HepG2 (cell line): ENCODE results near the gene UNC5CL. TPM values are rescaled to one million over a fixed set of nuclear protein-coding genes. Genes with fewer than 3 reads are reported as not detected.

Experiments used
- ARID2 ChIP-seq: sonication (generic); formaldehyde crosslinking; IDR thresholded peaks from 2 replicates; pipeline ENCODE4 v1.8.1; 2022; ENCODE audit warnings: mild to moderate bottlenecking, missing genetic modification reagents, borderline replicate concordance
- CTCF ChIP-seq: sonication (generic); formaldehyde crosslinking; IDR thresholded peaks from 2 replicates; pipeline ENCODE4 v1.5.0; 2020; ENCODE audit warnings: mild to moderate bottlenecking, missing genetic modification reagents, moderate library complexity
- HDAC1 ChIP-seq: sonication (generic); formaldehyde crosslinking; IDR thresholded peaks from 2 replicates; pipeline ENCODE4 v1.5.1; 2020; ENCODE audit warnings: mild to moderate bottlenecking, missing genetic modification reagents
- HMGXB4 ChIP-seq, 2 experiments: sonication (generic) in 1 of 2; formaldehyde crosslinking in 1 of 2; IDR thresholded peaks; 2 replicates each; pipeline versions ENCODE4 v1.4.0 to v1.6.1; 2018 to 2020; ENCODE audit warnings: missing genetic modification reagents in 2 of 2, borderline replicate concordance in 1 of 2, low read depth in 1 of 2, mild to moderate bottlenecking in 1 of 2, missing biosample characterization in 1 of 2
- KDM2A ChIP-seq: sonication (generic); formaldehyde crosslinking; IDR thresholded peaks from 2 replicates; pipeline ENCODE4 v1.4.0; 2020; ENCODE audit warnings: low read depth, missing genetic modification reagents, borderline replicate concordance
- MAZ ChIP-seq, 2 experiments: sonication (generic) in 1 of 2; formaldehyde crosslinking in 1 of 2; IDR thresholded peaks; 2 replicates each; pipeline versions ENCODE4 v1.5.0 to v1.6.1; 2012 to 2020; ENCODE audit warnings: low read depth in 2 of 2, mild to moderate bottlenecking in 2 of 2, borderline replicate concordance in 1 of 2, improper control_type of control experiment in 1 of 2, low read length in 1 of 2, missing genetic modification reagents in 1 of 2, moderate library complexity in 1 of 2
- MBD4 ChIP-seq: IDR thresholded peaks from 2 replicates; pipeline ENCODE4 v1.6.1; 2012; ENCODE audit warnings: low read length, inconsistent platforms, borderline replicate concordance
- PLSCR1 ChIP-seq: sonication (generic); formaldehyde crosslinking; IDR thresholded peaks from 2 replicates; pipeline ENCODE4 v1.5.0; 2020; ENCODE audit warnings: missing genetic modification reagents, mild to moderate bottlenecking, borderline replicate concordance
- RELA ChIP-seq: sonication (generic); formaldehyde crosslinking; IDR thresholded peaks from 2 replicates; pipeline ENCODE4 v1.4.0; 2020; ENCODE audit warnings: missing genetic modification reagents
- SCMH1 ChIP-seq: sonication (generic); formaldehyde crosslinking; IDR thresholded peaks from 2 replicates; pipeline ENCODE4 v1.9.0; 2021; ENCODE audit warnings: missing genetic modification reagents, mild to moderate bottlenecking, borderline replicate concordance
- TEAD3 ChIP-seq: optimal IDR thresholded peaks from 2 replicates; pipeline ENCODE3; 2016; ENCODE audit warnings: borderline replicate concordance
- ZBED4 ChIP-seq: sonication (generic); formaldehyde crosslinking; IDR thresholded peaks from 2 replicates; pipeline ENCODE4 v1.4.0; 2020; ENCODE audit warnings: missing genetic modification reagents, borderline replicate concordance
- ZBTB34 ChIP-seq: sonication (generic); formaldehyde crosslinking; IDR thresholded peaks from 2 replicates; pipeline ENCODE4 v1.8.0; 2022; ENCODE audit warnings: mild to moderate bottlenecking, missing genetic modification reagents
- ZNF143 ChIP-seq: sonication (generic); formaldehyde crosslinking; IDR thresholded peaks from 2 replicates; pipeline ENCODE4 v1.4.0; 2020; ENCODE audit warnings: missing genetic modification reagents
- ZNF343 ChIP-seq: sonication (generic); formaldehyde crosslinking; IDR thresholded peaks from 2 replicates; pipeline ENCODE4 v1.4.0; 2020; ENCODE audit warnings: mild to moderate bottlenecking, missing genetic modification reagents
- ZNF510 ChIP-seq: sonication (generic); formaldehyde crosslinking; IDR thresholded peaks from 2 replicates; pipeline ENCODE4 v1.4.0; 2020; ENCODE audit warnings: low read depth, mild to moderate bottlenecking, missing genetic modification reagents
- ZNF788 ChIP-seq: sonication (generic); formaldehyde crosslinking; IDR thresholded peaks from 2 replicates; pipeline ENCODE4 v1.5.0; 2020; ENCODE audit warnings: mild to moderate bottlenecking, missing genetic modification reagents, borderline replicate concordance
- polyA plus RNA-seq, 8 experiments: library from polyadenylated mRNA; depleted of rRNA in 3 of 8; stranded (reverse) in 7 of 8; unstranded in 1 of 8; fragments of >200 nt; fragmentation: Illumina TruSeq in 4 of 8; extraction: Trizol in 4 of 8; gene quantifications; 2 replicates each; pipeline versions ENCODE4 v1.2.1 to v1.2.3, GENCODE V29; 2011 to 2016; ENCODE audit warnings: low read depth in 4 of 8, missing spikeins in 1 of 8, mixed read lengths in 1 of 8; ENCODE audit not compliant: insufficient read depth in 1 of 8
- total RNA-seq, 5 experiments: library from RNA; depleted of rRNA; stranded (reverse); fragments of >200 nt; fragmentation: Illumina TruSeq; extraction: Trizol; gene quantifications; 2 replicates each; pipeline ENCODE4 v1.2.3, GENCODE V29; 2016; ENCODE audit warnings: low read depth in 1 of 5

The UNC5CL gene
- total and polyA plus RNA-seq, 2 of the 13 experiments (the other 11 are each of a cell fraction or from before 2014, with no cell fraction given) = 2.4 to 2.5 TPM

- peak; percentile 79 for TF ChIP-seq CTCF (CRISPR knock-in tag)
- peak in 1 of 2 experiments; percentile 6; a peak in 1 of 4 replicates for TF ChIP-seq HMGXB4 (CRISPR knock-in tag; IDR thresholded peaks at IDR 0.05; ENCODE audit: borderline replicate concordance in 1 of 2, low read depth in 1 of 2)
- no peak for TF ChIP-seq ZNF143
- no peak for TF ChIP-seq ARID2 (CRISPR knock-in tag)
- no peak for TF ChIP-seq TEAD3 (CRISPR knock-in tag)
- no peak for TF ChIP-seq ZNF343 (CRISPR knock-in tag)
- no peak for TF ChIP-seq ZBED4 (CRISPR knock-in tag)
- TF ChIP-seq ZNF788 (CRISPR knock-in tag) = peak; percentile 54; the same call in 1 of the 2 replicates
- 0 out of 2 replicates have a peak, but pooled peaks have one; percentile 18 for TF ChIP-seq RELA (CRISPR knock-in tag)
- TF ChIP-seq MBD4 = no peak
- TF ChIP-seq SCMH1 (CRISPR knock-in tag) = no peak
- TF ChIP-seq ZNF510 (CRISPR knock-in tag) = no peak
- peak; percentile 58; the same call in 1 of the 2 replicates for TF ChIP-seq ZBTB34 (CRISPR knock-in tag)
- no peak for TF ChIP-seq MAZ (IDR thresholded peaks at IDR 0.05; ENCODE audit: borderline replicate concordance, low read depth, low read length)
- TF ChIP-seq MAZ (CRISPR knock-in tag; IDR thresholded peaks at IDR 0.05; ENCODE audit: low read depth) = peak; percentile 51
- no peak for TF ChIP-seq PLSCR1 (CRISPR knock-in tag)
- no peak for TF ChIP-seq KDM2A
- no peak for TF ChIP-seq HDAC1
These were observed at the start of gene UNC5CL (continued) for GRCh38 chr6:41039060-41039998.
